ENCODE measurements around the gene CCSER1. TPM values are rescaled to one million over a fixed set of nuclear protein-coding genes. Genes with fewer than 3 reads are reported as not detected.

The CCSER1 gene
- total and polyA plus RNA-seq, 2 donors (not counting 1 experiment from before 2014, with no cell fraction given): under 0.01 TPM; not detected in 1

GRCh38 chr4:90099812-90100211, 27.4 kb upstream of the CCSER1 start:
- H3K79me2 ChIP-seq (ENCODE audit: control insufficient read depth, insufficient read depth, low read length): no peaks in the 10 kb centered on the region
- no peak overlapping the region for H3K4me2 ChIP-seq (ENCODE audit: extremely low read depth, insufficient read depth, low read length)
- no peak overlapping the region for H3K27ac ChIP-seq (ENCODE audit: insufficient read depth, low read length)
- no peak overlapping the region for H2AFZ ChIP-seq (ENCODE audit: low read length)
- TF ChIP-seq CTCF (conservative IDR thresholded peaks at IDR 0.05 in 1 of 2, IDR thresholded peaks at IDR 0.05 in 1 of 2; ENCODE audit: low read depth in 1 of 2, low read length in 2 of 2): no peak
- no peak for TF ChIP-seq EZH2 (IDR thresholded peaks at IDR 0.05; ENCODE audit: low read length, missing control alignments)
- no peaks in the 10 kb centered on the region for H4K20me1 ChIP-seq (ENCODE audit: control insufficient read depth, extremely low read depth, insufficient read depth, low read length)
- H3K9me3 ChIP-seq (ENCODE audit: control insufficient read depth, insufficient read depth, low read depth, low read length): no peaks in the 10 kb centered on the region
- no peaks in the 10 kb centered on the region for H3K27me3 ChIP-seq (ENCODE audit: control insufficient read depth, insufficient read depth, low read length)
- H3K4me1 ChIP-seq (ENCODE audit: control insufficient read depth, extremely low read depth, insufficient read depth, low read length): no peaks in the 10 kb centered on the region
- no peak overlapping the region for H3K4me3 ChIP-seq (replicated peaks in 1 of 4; ENCODE audit: control extremely low read depth in 1 of 4, insufficient read depth in 1 of 4, low read depth in 3 of 4, low read length in 4 of 4)
- H3K9ac ChIP-seq (ENCODE audit: insufficient read depth, low read length): no peak overlapping the region
- H3K36me3 ChIP-seq (ENCODE audit: control insufficient read depth, insufficient read depth, low read length): no peaks in the 10 kb centered on the region
- peak in 1 of 2 donors; percentile 20 for DNase-seq (ENCODE audit: low read depth in 2 of 2)

GRCh38 chr4:90103991-90104390, 23.2 kb upstream of the CCSER1 start:
- Histone ChIP-seq H3K4me2 (ENCODE audit: extremely low read depth, insufficient read depth, low read length) (no peak overlapping the region), H3K4me1 (ENCODE audit: control insufficient read depth, extremely low read depth, insufficient read depth, low read length) (no peaks in the 10 kb centered on the region), H4K20me1 (ENCODE audit: control insufficient read depth, extremely low read depth, insufficient read depth, low read length) (no peaks in the 10 kb centered on the region), H3K36me3 (ENCODE audit: control insufficient read depth, insufficient read depth, low read length) (no peaks in the 10 kb centered on the region), H3K79me2 (ENCODE audit: control insufficient read depth, insufficient read depth, low read length) (no peaks in the 10 kb centered on the region), H2AFZ (ENCODE audit: low read length) (no peak overlapping the region), H3K9me3 (ENCODE audit: control insufficient read depth, insufficient read depth, low read depth, low read length) (no peaks in the 10 kb centered on the region), H3K4me3 (replicated peaks in 1 of 4; ENCODE audit: control extremely low read depth in 1 of 4, insufficient read depth in 1 of 4, low read depth in 3 of 4, low read length in 4 of 4) (no peak overlapping the region), H3K27ac (ENCODE audit: insufficient read depth, low read length) (no peak overlapping the region), H3K27me3 (ENCODE audit: control insufficient read depth, insufficient read depth, low read length) (no peaks in the 10 kb centered on the region), H3K9ac (ENCODE audit: insufficient read depth, low read length) (no peak overlapping the region)
- no peak for DNase-seq (ENCODE audit: low read depth in 2 of 2)
- TF ChIP-seq CTCF (conservative IDR thresholded peaks at IDR 0.05 in 1 of 2, IDR thresholded peaks at IDR 0.05 in 1 of 2; ENCODE audit: low read depth in 1 of 2, low read length in 2 of 2) (no peak), EZH2 (IDR thresholded peaks at IDR 0.05; ENCODE audit: low read length, missing control alignments) (no peak)

- Histone ChIP-seq H3K9ac (ENCODE audit: insufficient read depth, low read length) (no peak overlapping the region), H3K79me2 (ENCODE audit: control insufficient read depth, insufficient read depth, low read length) (no peaks in the 10 kb centered on the region), H3K9me3 (ENCODE audit: control insufficient read depth, insufficient read depth, low read depth, low read length) (no peaks in the 10 kb centered on the region), H3K27me3 (ENCODE audit: control insufficient read depth, insufficient read depth, low read length) (no peaks in the 10 kb centered on the region), H4K20me1 (ENCODE audit: control insufficient read depth, extremely low read depth, insufficient read depth, low read length) (no peaks in the 10 kb centered on the region), H3K4me3 (replicated peaks in 1 of 4; ENCODE audit: control extremely low read depth in 1 of 4, insufficient read depth in 1 of 4, low read depth in 3 of 4, low read length in 4 of 4) (no peak overlapping the region), H3K36me3 (ENCODE audit: control insufficient read depth, insufficient read depth, low read length) (no peaks in the 10 kb centered on the region), H3K4me2 (ENCODE audit: extremely low read depth, insufficient read depth, low read length) (no peak overlapping the region), H3K27ac (ENCODE audit: insufficient read depth, low read length) (no peak overlapping the region), H2AFZ (ENCODE audit: low read length) (no peak overlapping the region), H3K4me1 (ENCODE audit: control insufficient read depth, extremely low read depth, insufficient read depth, low read length) (no peaks in the 10 kb centered on the region)
- no peak for DNase-seq (ENCODE audit: low read depth in 2 of 2)
- no peak for TF ChIP-seq EZH2 (IDR thresholded peaks at IDR 0.05; ENCODE audit: low read length, missing control alignments)
- no peak for TF ChIP-seq CTCF (conservative IDR thresholded peaks at IDR 0.05 in 1 of 2, IDR thresholded peaks at IDR 0.05 in 1 of 2; ENCODE audit: low read depth in 1 of 2, low read length in 2 of 2)
Observed at GRCh38 chr4:90105274-90105673, 21.9 kb upstream of the CCSER1 start.

Data from fibroblast of lung (primary cell).